GM23338 (cell line): ENCODE measurements around the gene FDXR. TPM values are rescaled to one million over a fixed set of nuclear protein-coding genes. Genes with fewer than 3 reads are reported as not detected.

ENCODE experiments used
- ATAC-seq: fragments of 200-7000 bp; cut with Tn5 transposase; 3 replicates; pipeline ENCODE4 v1.9.1; 2020
- DNase-seq: peaks from one replicate; pipeline ENCODE4 v3.0.0-alpha.2; 2015; ENCODE audit warnings: low spot score
- H2AFZ ChIP-seq: fragments of 200-600 bp; sonication (generic); 2 replicates; pipeline ENCODE4 v1.8.0; 2016; ENCODE audit warnings: antibody characterized with exemption, mild to moderate bottlenecking, moderate library complexity
- H3F3A ChIP-seq: fragments of 200-600 bp; sonication (generic); replicated peaks from 2 replicates; pipeline ENCODE4 v1.8.0; 2017; ENCODE audit warnings: antibody characterized with exemption, mixed run types, low read depth
- H3K27ac ChIP-seq: fragments of 200-600 bp; sonication (generic); 2 replicates; pipeline ENCODE4 v1.6.1; 2016; ENCODE audit warnings: low read depth
- H3K27me3 ChIP-seq: fragments of 200-600 bp; sonication (generic); 2 replicates; pipeline ENCODE4 v1.8.0; 2016; ENCODE audit warnings: mild to moderate bottlenecking, mixed run types, moderate library complexity; ENCODE audit not compliant: insufficient read depth
- H3K36me3 ChIP-seq: fragments of 200-600 bp; sonication (generic); 2 replicates; pipeline ENCODE4 v1.8.0; 2016; ENCODE audit warnings: mild to moderate bottlenecking; ENCODE audit not compliant: insufficient read depth
- H3K4me1 ChIP-seq: fragments of 200-600 bp; sonication (generic); 2 replicates; pipeline ENCODE4 v1.8.0; 2016; ENCODE audit warnings: mild to moderate bottlenecking, moderate library complexity; ENCODE audit not compliant: insufficient read depth
- H3K4me2 ChIP-seq: fragments of 200-600 bp; sonication (generic); 2 replicates; pipeline ENCODE4 v1.7.1; 2017; ENCODE audit warnings: mixed run types
- H3K4me3 ChIP-seq: fragments of 200-600 bp; sonication (generic); 2 replicates; pipeline ENCODE4 v1.6.1; 2016; ENCODE audit warnings: mixed run types
- H3K79me2 ChIP-seq: fragments of 200-600 bp; sonication (generic); replicated peaks from 2 replicates; pipeline ENCODE4 v1.8.0; 2017; ENCODE audit warnings: mild to moderate bottlenecking; ENCODE audit not compliant: insufficient read depth
- H3K9me2 ChIP-seq: fragments of 200-600 bp; sonication (generic); 2 replicates; pipeline ENCODE4 v1.8.0; 2017; ENCODE audit not compliant: insufficient read depth
- H4K20me1 ChIP-seq: fragments of 200-600 bp; sonication (generic); replicated peaks from 2 replicates; pipeline ENCODE4 v1.8.0; 2017; ENCODE audit warnings: mild to moderate bottlenecking; ENCODE audit not compliant: insufficient read depth
- H3K27ac Mint-ChIP-seq: 2 replicates; pipeline ENCODE4 v1.8.0; 2020; ENCODE audit warnings: inconsistent platforms, mild to moderate bottlenecking, moderate library complexity, mixed read lengths
- H3K27me3 Mint-ChIP-seq: 3 replicates; pipeline ENCODE4 v1.8.0; 2022; ENCODE audit warnings: low read depth, mild to moderate bottlenecking, moderate library complexity, mixed read lengths, inconsistent platforms; ENCODE audit not compliant: insufficient read depth, poor library complexity
- H3K36me3 Mint-ChIP-seq: 3 replicates; pipeline ENCODE4 v1.8.0; 2021; ENCODE audit warnings: low read depth, mild to moderate bottlenecking, inconsistent platforms, moderate library complexity, mixed read lengths
- H3K4me1 Mint-ChIP-seq: 3 replicates; pipeline ENCODE4 v1.8.0; 2020; ENCODE audit warnings: mild to moderate bottlenecking, inconsistent platforms, mixed read lengths
- H3K4me3 Mint-ChIP-seq: 3 replicates; pipeline ENCODE4 v1.8.0; 2021; ENCODE audit warnings: moderate library complexity, mild to moderate bottlenecking, inconsistent platforms, mixed read lengths
- H3K9me3 Mint-ChIP-seq: 3 replicates; pipeline ENCODE4 v1.8.0; 2020; ENCODE audit warnings: moderate library complexity, mild to moderate bottlenecking, inconsistent platforms, mixed read lengths
- CREB1 ChIP-seq: fragments of 250-450 bp; sonication (Bioruptor Pico); IDR thresholded peaks from 2 replicates; pipeline ENCODE4 v1.5.0; 2020; ENCODE audit warnings: low read depth, mild to moderate bottlenecking, moderate library complexity
- CTCF ChIP-seq, 2 experiments: fragments of 200-600 bp in 1 of 2; sonication (generic) in 1 of 2; conservative IDR thresholded peaks; 2 replicates each; pipeline versions ENCODE4 v1.5.1 to v1.6.1; 2016 to 2017; ENCODE audit warnings: antibody characterized with exemption in 2 of 2, low read depth in 2 of 2, mild to moderate bottlenecking in 2 of 2, moderate library complexity in 1 of 2
- ETS1 ChIP-seq: IDR thresholded peaks from 2 replicates; pipeline ENCODE4 v1.6.1; 2016; ENCODE audit warnings: antibody characterized with exemption
- EZH2 ChIP-seq: fragments of 200-600 bp; sonication (generic); IDR thresholded peaks from one replicate; pipeline ENCODE4 v1.8.0; 2017; ENCODE audit warnings: antibody characterized with exemption, mild to moderate bottlenecking, low read depth; ENCODE audit not compliant: unreplicated experiment
- EZH2phosphoT487 ChIP-seq: fragments of 200-600 bp; sonication (generic); IDR thresholded peaks from one replicate; pipeline ENCODE4 v1.8.1; 2018; ENCODE audit warnings: antibody characterized with exemption; ENCODE audit not compliant: unreplicated experiment
- JUNB ChIP-seq: IDR thresholded peaks from one replicate; pipeline ENCODE4 v1.6.1; 2016; ENCODE audit warnings: antibody characterized with exemption; ENCODE audit not compliant: unreplicated experiment
- POLR2AphosphoS5 ChIP-seq: IDR thresholded peaks from 2 replicates; pipeline ENCODE4 v1.6.1; 2016; ENCODE audit warnings: antibody characterized with exemption, low read depth
- REST ChIP-seq: IDR thresholded peaks from one replicate; pipeline ENCODE4 v1.6.1; 2018; ENCODE audit warnings: antibody characterized with exemption; ENCODE audit not compliant: unreplicated experiment
- STAT1 ChIP-seq: IDR thresholded peaks from one replicate; pipeline ENCODE4 v1.6.1; 2016; ENCODE audit warnings: antibody characterized with exemption; ENCODE audit not compliant: unreplicated experiment
- ZNF114 ChIP-seq: fragments of 250-450 bp; sonication (Bioruptor Pico); IDR thresholded peaks from 2 replicates; pipeline ENCODE4 v1.5.0; 2020; ENCODE audit warnings: mild to moderate bottlenecking, moderate library complexity
- ZNF331 ChIP-seq: fragments of 250-450 bp; sonication (Bioruptor Pico); IDR thresholded peaks from 2 replicates; pipeline ENCODE4 v1.5.0; 2020; ENCODE audit warnings: low read depth, mild to moderate bottlenecking, moderate library complexity
- ZNF462 ChIP-seq: fragments of 250-450 bp; sonication (Bioruptor Pico); IDR thresholded peaks from 2 replicates; pipeline ENCODE4 v1.5.0; 2020; ENCODE audit warnings: mild to moderate bottlenecking, moderate library complexity
- polyA plus RNA-seq: library from polyadenylated mRNA; unstranded; fragments of >200 nt; fragmentation: Nextera tagmentation; extraction: Ambion mirVana; gene quantifications from 2 replicates; pipeline ENCODE4 v1.2.1, GENCODE V29; 2016
- total RNA-seq: library from RNA; depleted of rRNA; stranded (reverse); fragments of >200 nt; shearing (Covaris generic); gene quantifications from 2 replicates; pipeline ENCODE4 v1.2.3, GENCODE V29; 2014

Gene FDXR
- total and polyA plus RNA-seq, 2 experiments from 2014 or later = 21.7 to 33.1 TPM

- peak overlapping the region; percentile 73 for H3K4me2 ChIP-seq
These were observed 1.2 kb upstream of the FDXR start for GRCh38 chr17:74873874-74874614.

More at GRCh38 chr17:74873874-74874614, 1.2 kb upstream of the FDXR start:
- Histone ChIP-seq H3K27me3 (0 out of 2 replicates have a peak, but pooled peaks cover 7% of the 10 kb centered on the region), H2AFZ (0 out of 2 replicates have a peak overlapping the region, but pooled peaks have one; percentile 2), H3K9me2 (no peaks in the 10 kb centered on the region), H3K36me3 (no peaks in the 10 kb centered on the region), H4K20me1 (0 out of 2 replicates have a peak, but pooled peaks cover 3% of the 10 kb centered on the region), H3K4me3 (peak overlapping the region; percentile 95), H3F3A (0 out of 2 replicates have a peak, but pooled peaks cover 4% of the 10 kb centered on the region), H3K79me2 (no peaks in the 10 kb centered on the region), H3K4me1 (peaks cover 9% of the 10 kb centered on the region; the same call in 1 of the 2 replicates), H3K27ac (peak overlapping the region; percentile 66)
- DNase-seq (no peak), ATAC-seq (no peak)
- Mint-ChIP-seq H3K27me3 (peaks cover 17% of the 10 kb centered on the region), H3K36me3 (peaks cover 6% of the 10 kb centered on the region; the same call in 1 of the 3 replicates), H3K27ac (peak overlapping the region; percentile 90), H3K4me3 (peak overlapping the region; percentile 91), H3K4me1 (peaks cover 24% of the 10 kb centered on the region), H3K9me3 (peaks cover 2% of the 10 kb centered on the region; the same call in 1 of the 3 replicates)
- TF ChIP-seq EZH2 = no peak
- no peak for TF ChIP-seq JUNB
- TF ChIP-seq ZNF462 (CRISPR knock-in tag) = no peak
- TF ChIP-seq ZNF114 = no peak
- TF ChIP-seq ETS1 = no peak
- TF ChIP-seq REST = no peak
- TF ChIP-seq STAT1 = no peak
- TF ChIP-seq CREB1 (CRISPR knock-in tag) = no peak
- TF ChIP-seq EZH2phosphoT487 = no peak
- no peak for TF ChIP-seq POLR2AphosphoS5
- no peak for TF ChIP-seq CTCF (conservative IDR thresholded peaks at IDR 0.05; ENCODE audit: low read depth in 2 of 2)
- no peak for TF ChIP-seq ZNF331 (CRISPR knock-in tag)
